Spleen (tissue), 7 donors: ENCODE data around the gene OR3A3.

Experiments
- CTCF ChIP-seq, 11 experiments: fragments of 200-600 bp in 7 of 11; fragments of 450-650 bp in 4 of 11; sonication (generic) in 4 of 11; IDR thresholded peaks in 8 of 11; conservative IDR thresholded peaks in 3 of 11; 1 replicate in 7 of 11; 2 replicates in 4 of 11; pipeline versions ENCODE4 v1.4.0 to v1.8.0; 2016 to 2021; ENCODE audit warnings: antibody characterized with exemption in 11 of 11, inconsistent platforms in 4 of 11, mild to moderate bottlenecking in 1 of 11
- POLR2A ChIP-seq, 3 donors: fragments of 450-650 bp; IDR thresholded peaks; one replicate each; pipeline ENCODE4 v1.5.1; 2017; ENCODE audit warnings: antibody characterized with exemption in 3 of 3, mild to moderate bottlenecking in 1 of 3
- POLR2AphosphoS5 ChIP-seq, 3 donors: sonication (generic); formaldehyde crosslinking; IDR thresholded peaks; one replicate each; pipeline ENCODE4 v1.5.1; 2017; ENCODE audit warnings: antibody characterized with exemption in 3 of 3
- donor health status: DM: no; HTN: no; CAD: no; lungs with moderate emphysema.
- donor health status: DM: no; HTN: no; CAD: no.
- donor health status: DM: no; HTN: no; CAD: no.

- TF ChIP-seq CTCF (IDR thresholded peaks at IDR 0.05 in 8 of 11, conservative IDR thresholded peaks at IDR 0.05 in 3 of 11) (no peak), POLR2A (IDR thresholded peaks at IDR 0.05) (no peak), POLR2AphosphoS5 (IDR thresholded peaks at IDR 0.05) (no peak)
Measured at GRCh38 chr17:3411070-3411469, at the start of gene OR3A3.
